ENCODE data around the gene PRKCB. TPM values are rescaled to one million over a fixed set of nuclear protein-coding genes. Genes with fewer than 3 reads are reported as not detected.

The PRKCB gene
- total and polyA plus RNA-seq, 2 experiments from 2014 or later: 3.7 to 16.4 TPM

DNA sequence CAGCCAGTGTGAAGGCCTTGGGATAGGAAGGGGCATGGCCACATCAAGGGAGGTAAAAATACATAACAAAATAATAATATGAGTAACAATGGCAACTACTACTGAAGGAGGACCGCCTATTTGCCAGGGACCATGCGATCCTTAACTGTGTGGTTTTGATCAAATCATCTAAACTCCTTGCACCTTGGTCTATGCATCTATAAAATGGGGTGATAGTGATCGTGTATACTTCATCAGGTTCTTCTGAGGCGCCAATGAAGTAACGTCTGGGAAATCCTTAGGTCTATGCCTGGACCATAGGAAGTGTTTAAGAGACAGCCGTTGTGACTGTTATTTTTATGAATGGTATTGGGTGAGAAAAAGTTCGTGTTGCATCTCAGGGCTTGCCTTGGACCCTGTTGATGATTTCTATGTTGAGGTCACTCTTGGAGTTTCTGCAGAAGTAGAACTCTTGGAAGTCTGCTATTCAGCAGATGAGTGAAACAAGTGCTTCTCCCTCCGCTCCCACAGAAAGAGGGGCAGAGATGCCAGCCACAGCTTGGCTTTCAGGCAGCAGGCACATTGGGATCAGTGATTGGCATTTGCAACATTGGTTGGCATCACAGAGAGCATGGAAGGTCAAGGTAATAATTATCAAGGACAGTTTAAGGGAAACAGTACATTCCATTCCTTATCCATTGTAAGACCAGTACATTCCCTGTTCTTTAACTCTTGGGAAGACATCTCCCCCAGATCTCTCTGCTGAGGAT, 63.1 kb downstream of the PRKCB start (continued):
- TF ChIP-seq ZNF462 (CRISPR knock-in tag; IDR thresholded peaks at IDR 0.05) (no peak), JUNB (IDR thresholded peaks at IDR 0.05; ENCODE audit: unreplicated experiment) (no peak), EZH2 (IDR thresholded peaks at IDR 0.05; ENCODE audit: low read depth, unreplicated experiment) (no peak)

- no peak overlapping the region for H3K4me3 Mint-ChIP-seq
- H3K4me1 ChIP-seq (ENCODE audit: insufficient read depth): peaks cover 5% of the 10 kb centered on the region
- no peak overlapping the region for H3K27ac Mint-ChIP-seq
- H3K27me3 ChIP-seq (ENCODE audit: insufficient read depth): no peaks in the 10 kb centered on the region
- DNase-seq (ENCODE audit: low spot score) (no peak), ATAC-seq (no peak)
- H3K4me2 ChIP-seq: no peak overlapping the region
- H2AFZ ChIP-seq: no peak overlapping the region
- peaks cover 18% of the 10 kb centered on the region for H3K4me1 Mint-ChIP-seq
- H3K27me3 Mint-ChIP-seq (ENCODE audit: insufficient read depth, low read depth, poor library complexity): no peaks in the 10 kb centered on the region
- no peak overlapping the region for H3K4me3 ChIP-seq
- H3F3A ChIP-seq (replicated peaks; ENCODE audit: low read depth): no peaks in the 10 kb centered on the region
- H3K36me3 ChIP-seq (ENCODE audit: insufficient read depth): no peaks in the 10 kb centered on the region
- H3K36me3 Mint-ChIP-seq (ENCODE audit: low read depth): no peaks in the 10 kb centered on the region
- H3K27ac ChIP-seq (ENCODE audit: low read depth): no peak overlapping the region
- no peaks in the 10 kb centered on the region for H3K79me2 ChIP-seq (replicated peaks; ENCODE audit: insufficient read depth)
- no peaks in the 10 kb centered on the region for H4K20me1 ChIP-seq (replicated peaks; ENCODE audit: insufficient read depth)
- H3K9me2 ChIP-seq (ENCODE audit: insufficient read depth): no peaks in the 10 kb centered on the region; the same call in 1 of the 2 replicates
- no peaks in the 10 kb centered on the region for H3K9me3 Mint-ChIP-seq
- TF ChIP-seq REST (IDR thresholded peaks at IDR 0.05; ENCODE audit: unreplicated experiment): no peak
- TF ChIP-seq CTCF (conservative IDR thresholded peaks at IDR 0.05; ENCODE audit: low read depth in 2 of 2): no peak
Observed at GRCh38 chr16:23899869-23900268, 64.1 kb downstream of the PRKCB start.
